OCI-LY7 (cell line): ENCODE results near the gene SNPH.

Source experiments
- CTCF ChIP-seq: fragments of 200-600 bp; sonication (generic); conservative IDR thresholded peaks from 2 replicates; pipeline ENCODE4 v1.5.1; 2014; ENCODE audit warnings: mild to moderate bottlenecking, antibody characterized with exemption, low read length, moderate library complexity, mixed read lengths
- EZH2phosphoT487 ChIP-seq: fragments of 200-600 bp; sonication (generic); IDR thresholded peaks from 2 replicates; pipeline ENCODE4 v1.6.1; 2018; ENCODE audit warnings: low read depth, borderline replicate concordance, mild to moderate bottlenecking, mixed run types, antibody characterized with exemption, low read length, moderate library complexity, mixed read lengths

- TF ChIP-seq CTCF: no peak
- no peak for TF ChIP-seq EZH2phosphoT487
These were observed 33.6 kb upstream of the SNPH start for GRCh38 chr20:1232286-1233111.
